ENCODE results near the gene RAB1A. TPM values are rescaled to one million over a fixed set of nuclear protein-coding genes. Genes with fewer than 3 reads are reported as not detected.

RAB1A gene
- total RNA-seq, 1 donor from 2014 or later: 128 TPM

DNA sequence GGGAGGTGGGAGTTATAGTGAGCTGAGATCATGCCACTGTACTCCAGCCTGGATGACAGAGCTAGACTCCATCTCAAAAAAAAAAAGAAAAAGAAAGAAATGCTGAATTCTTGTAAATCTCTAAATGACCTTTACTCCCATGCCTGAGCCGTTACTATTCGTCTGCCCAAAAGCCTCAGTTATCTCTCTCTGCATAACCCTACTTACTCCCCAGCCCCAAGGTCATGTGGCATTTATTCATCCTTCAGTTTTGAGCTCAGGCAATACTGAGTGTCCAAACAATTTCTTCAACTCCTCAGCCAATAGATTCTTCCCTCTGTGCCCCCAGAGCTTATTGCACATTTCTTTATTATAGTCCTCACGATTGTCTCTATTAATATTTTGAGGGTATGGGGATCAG lies 28.8 kb downstream of the RAB1A start:
- no peak for TF ChIP-seq CTCF (IDR thresholded peaks at IDR 0.05)
- Mint-ChIP-seq H3K9me3 (ENCODE audit: unreplicated experiment) (no peaks in the 10 kb centered on the region), H3K36me3 (ENCODE audit: unreplicated experiment) (peaks cover 32% of the 10 kb centered on the region), H3K4me1 (ENCODE audit: unreplicated experiment) (peaks cover 23% of the 10 kb centered on the region), H3K27ac (ENCODE audit: unreplicated experiment) (no peak overlapping the region), H3K27me3 (ENCODE audit: unreplicated experiment) (no peaks in the 10 kb centered on the region), H3K4me3 (ENCODE audit: unreplicated experiment) (no peak overlapping the region)
- DNase-seq (ENCODE audit: extremely low spot score, unreplicated experiment): no peak

GRCh38 chr2:65098741-65099140 lies 31.2 kb downstream of the RAB1A start:
- DNase-seq (ENCODE audit: extremely low spot score, unreplicated experiment): no peak
- no peaks in the 10 kb centered on the region for H3K27me3 Mint-ChIP-seq (ENCODE audit: unreplicated experiment)
- no peak overlapping the region for H3K27ac Mint-ChIP-seq (ENCODE audit: unreplicated experiment)
- no peak overlapping the region for H3K4me3 Mint-ChIP-seq (ENCODE audit: unreplicated experiment)
- no peak for TF ChIP-seq CTCF (IDR thresholded peaks at IDR 0.05)
- peaks cover 11% of the 10 kb centered on the region for H3K4me1 Mint-ChIP-seq (ENCODE audit: unreplicated experiment)
- H3K9me3 Mint-ChIP-seq (ENCODE audit: unreplicated experiment): no peaks in the 10 kb centered on the region
- H3K36me3 Mint-ChIP-seq (ENCODE audit: unreplicated experiment): peaks cover 29% of the 10 kb centered on the region

DNA sequence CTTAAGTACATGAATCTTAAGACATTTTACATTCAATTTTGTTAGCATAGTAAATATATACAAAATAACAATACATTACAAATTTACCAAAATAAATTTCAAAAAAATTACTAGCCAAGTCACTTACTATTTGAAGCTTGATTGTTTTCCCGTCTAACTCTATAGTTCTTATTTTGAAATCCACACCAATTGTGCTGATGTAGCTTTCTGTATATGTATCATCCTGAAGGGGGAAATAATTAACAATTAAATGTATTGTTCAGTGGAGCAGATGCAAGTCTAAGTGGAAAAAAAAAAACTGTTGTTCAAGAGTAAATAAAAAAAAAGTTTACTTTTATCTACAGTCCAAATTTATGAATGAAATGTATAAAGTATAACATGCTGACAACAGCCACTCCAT lies 32.1 kb downstream of the RAB1A start:
- no peaks in the 10 kb centered on the region for H3K27me3 Mint-ChIP-seq (ENCODE audit: unreplicated experiment)
- H3K4me3 Mint-ChIP-seq (ENCODE audit: unreplicated experiment): no peak overlapping the region
- no peak for TF ChIP-seq CTCF (IDR thresholded peaks at IDR 0.05)
- peaks cover 6% of the 10 kb centered on the region for H3K4me1 Mint-ChIP-seq (ENCODE audit: unreplicated experiment)
- no peak for DNase-seq (ENCODE audit: extremely low spot score, unreplicated experiment)
- no peaks in the 10 kb centered on the region for H3K9me3 Mint-ChIP-seq (ENCODE audit: unreplicated experiment)
- no peak overlapping the region for H3K27ac Mint-ChIP-seq (ENCODE audit: unreplicated experiment)
- H3K36me3 Mint-ChIP-seq (ENCODE audit: unreplicated experiment): peaks cover 34% of the 10 kb centered on the region

DNA sequence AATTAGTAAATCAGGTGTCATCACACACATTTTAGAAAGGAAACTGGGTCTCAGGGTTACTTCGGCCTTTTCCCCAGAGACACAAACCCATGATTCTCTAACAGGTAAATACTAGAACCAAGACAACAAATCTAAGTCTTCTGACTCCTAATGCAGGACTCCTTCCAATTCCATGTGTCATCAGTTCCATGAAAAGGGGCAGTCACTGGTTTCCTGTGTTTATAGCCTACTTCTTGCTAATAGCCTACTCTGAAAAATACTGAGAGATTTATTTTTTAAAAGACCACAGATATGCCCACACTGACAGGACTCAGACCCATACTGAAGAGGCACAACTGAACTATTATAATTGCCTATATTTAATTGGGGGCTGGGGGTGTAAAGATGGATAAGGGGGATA lies 33.0 kb downstream of the RAB1A start:
- DNase-seq (ENCODE audit: extremely low spot score, unreplicated experiment): no peak
- Mint-ChIP-seq H3K9me3 (ENCODE audit: unreplicated experiment) (no peaks in the 10 kb centered on the region), H3K27me3 (ENCODE audit: unreplicated experiment) (no peaks in the 10 kb centered on the region), H3K4me1 (ENCODE audit: unreplicated experiment) (no peaks in the 10 kb centered on the region), H3K36me3 (ENCODE audit: unreplicated experiment) (peaks cover 33% of the 10 kb centered on the region), H3K4me3 (ENCODE audit: unreplicated experiment) (no peak overlapping the region), H3K27ac (ENCODE audit: unreplicated experiment) (no peak overlapping the region)
- no peak for TF ChIP-seq CTCF (IDR thresholded peaks at IDR 0.05)

DNA sequence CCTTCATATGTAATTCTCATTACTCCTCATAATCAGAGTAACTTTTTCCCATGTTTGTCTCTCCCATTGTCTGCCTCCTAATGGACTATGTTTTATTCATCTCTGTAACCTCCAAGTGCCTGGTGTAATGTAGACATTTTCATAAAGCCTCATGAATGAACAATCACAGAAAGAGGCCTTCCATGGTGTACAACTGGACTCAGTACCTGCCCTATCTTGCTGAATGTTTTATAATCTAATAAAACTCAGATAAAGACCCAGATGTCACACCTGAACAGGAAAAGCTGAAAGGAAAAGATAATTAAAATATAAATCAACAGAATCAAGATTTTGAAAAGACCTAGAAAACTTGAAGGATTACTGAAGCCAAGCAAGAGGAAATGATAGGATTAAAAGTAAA lies 36.7 kb downstream of the RAB1A start:
- no peak overlapping the region for H3K4me3 Mint-ChIP-seq (ENCODE audit: unreplicated experiment)
- peaks cover 38% of the 10 kb centered on the region for H3K36me3 Mint-ChIP-seq (ENCODE audit: unreplicated experiment)
- no peak overlapping the region for H3K27ac Mint-ChIP-seq (ENCODE audit: unreplicated experiment)
- no peaks in the 10 kb centered on the region for H3K9me3 Mint-ChIP-seq (ENCODE audit: unreplicated experiment)
- H3K27me3 Mint-ChIP-seq (ENCODE audit: unreplicated experiment): no peaks in the 10 kb centered on the region
- no peak for TF ChIP-seq CTCF (IDR thresholded peaks at IDR 0.05)
- no peaks in the 10 kb centered on the region for H3K4me1 Mint-ChIP-seq (ENCODE audit: unreplicated experiment)
- no peak for DNase-seq (ENCODE audit: extremely low spot score, unreplicated experiment)

Measured in osteocyte (in vitro differentiated cells).